ENCODE data around the gene MRPL22.

DNA sequence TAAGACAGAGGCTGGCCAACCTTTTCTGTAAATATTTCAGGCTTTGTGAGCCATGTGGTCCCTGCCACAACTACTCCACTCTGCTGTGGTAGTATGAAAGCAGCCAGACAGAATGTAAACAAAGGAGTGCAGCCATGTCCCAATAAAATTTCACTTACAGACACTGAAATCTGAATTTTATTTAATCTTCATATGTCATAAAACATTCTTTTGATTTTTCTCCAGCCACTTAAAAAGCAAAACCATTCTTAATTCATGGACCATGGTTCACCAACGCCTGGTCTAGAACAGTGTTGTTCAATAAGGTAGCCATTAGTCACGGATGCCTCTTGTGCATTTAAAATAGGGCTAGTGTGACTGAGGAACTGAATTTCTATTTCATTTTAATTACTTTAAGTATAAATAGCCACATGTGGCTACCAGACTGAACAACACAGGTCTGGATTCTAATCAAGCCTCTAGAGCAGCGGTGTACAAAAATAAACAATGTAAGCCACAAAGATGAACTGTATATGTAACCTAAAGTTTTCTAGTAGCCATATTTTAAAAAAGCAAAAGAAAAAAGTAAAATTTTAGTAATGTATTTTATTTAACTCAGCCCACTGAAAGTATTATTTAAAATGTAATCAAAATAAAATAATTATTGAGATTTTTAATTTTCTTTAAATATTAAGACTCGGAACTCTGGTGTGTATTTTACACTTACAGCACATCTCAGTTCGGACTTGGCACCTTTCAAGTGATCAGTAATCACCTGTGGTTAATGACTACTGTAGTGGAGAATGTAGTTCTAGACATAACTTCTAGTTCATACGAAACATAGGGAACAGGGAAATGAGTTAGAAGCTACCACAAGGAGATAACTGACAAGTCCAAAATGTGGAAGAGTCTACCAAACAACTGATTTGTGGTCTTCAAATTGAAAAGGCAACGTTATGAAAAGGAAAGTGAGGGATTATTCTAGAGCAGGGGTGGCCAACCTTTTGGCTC, 17.1 kb upstream of the MRPL22 start:
- TF ChIP-seq, protein P1, sequence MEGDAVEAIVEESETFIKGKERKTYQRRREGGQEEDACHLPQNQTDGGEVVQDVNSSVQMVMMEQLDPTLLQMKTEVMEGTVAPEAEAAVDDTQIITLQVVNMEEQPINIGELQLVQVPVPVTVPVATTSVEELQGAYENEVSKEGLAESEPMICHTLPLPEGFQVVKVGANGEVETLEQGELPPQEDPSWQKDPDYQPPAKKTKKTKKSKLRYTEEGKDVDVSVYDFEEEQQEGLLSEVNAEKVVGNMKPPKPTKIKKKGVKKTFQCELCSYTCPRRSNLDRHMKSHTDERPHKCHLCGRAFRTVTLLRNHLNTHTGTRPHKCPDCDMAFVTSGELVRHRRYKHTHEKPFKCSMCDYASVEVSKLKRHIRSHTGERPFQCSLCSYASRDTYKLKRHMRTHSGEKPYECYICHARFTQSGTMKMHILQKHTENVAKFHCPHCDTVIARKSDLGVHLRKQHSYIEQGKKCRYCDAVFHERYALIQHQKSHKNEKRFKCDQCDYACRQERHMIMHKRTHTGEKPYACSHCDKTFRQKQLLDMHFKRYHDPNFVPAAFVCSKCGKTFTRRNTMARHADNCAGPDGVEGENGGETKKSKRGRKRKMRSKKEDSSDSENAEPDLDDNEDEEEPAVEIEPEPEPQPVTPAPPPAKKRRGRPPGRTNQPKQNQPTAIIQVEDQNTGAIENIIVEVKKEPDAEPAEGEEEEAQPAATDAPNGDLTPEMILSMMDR (IDR thresholded peaks at IDR 0.05), result no peak
- no peak for TF ChIP-seq EZH2 (IDR thresholded peaks at IDR 0.05)
- TF ChIP-seq EZH2phosphoT487 (IDR thresholded peaks at IDR 0.05), result no peak

Data from neural progenitor cell (in vitro differentiated cells).